H1 (cell line): ENCODE results near the gene LRRC46. TPM values are rescaled to one million over a fixed set of nuclear protein-coding genes. Genes with fewer than 3 reads are reported as not detected.

Experiments
- CTCF ChIA-PET: fragments of 300-600 bp; sonication (Branson Sonifier 250); formaldehyde crosslinking; loops from one replicate; lab custom pipeline; 2021; ENCODE audit not compliant: partially characterized antibody; lab: Charles Lee
- POLR2A ChIA-PET: fragments of 300-600 bp; sonication (Branson Sonifier 250); formaldehyde crosslinking; loops from one replicate; lab custom pipeline; 2021; ENCODE audit warnings: inconsistent platforms; ENCODE audit not compliant: partially characterized antibody; lab: Charles Lee
- DNase-seq, 2 experiments: peaks; one replicate each; pipeline versions ENCODE4 v3.0.0 to v3.0.0-alpha.2; 2010 to 2022; ENCODE audit warnings: low spot score in 2 of 2, low read depth in 1 of 2, mixed read lengths in 1 of 2
- FAIRE-seq: peaks from 2 replicates; lab custom pipeline; 2011; peaks lifted over from hg19 to GRCh38; lab: Jason Lieb, UNC
- H2AFZ ChIP-seq: 2 replicates; pipeline ENCODE4 v1.8.1; 2012; ENCODE audit warnings: low read length, inconsistent platforms
- H2AK5ac ChIP-seq: 2 replicates; pipeline ENCODE4 v1.6.1; 2013; ENCODE audit warnings: low read depth, low read length
- H2BK120ac ChIP-seq: replicated peaks from 2 replicates; pipeline ENCODE3; 2013; ENCODE audit warnings: low read depth, low read length, inconsistent platforms
- H2BK12ac ChIP-seq: 2 replicates; pipeline ENCODE4 v1.6.1; 2013; ENCODE audit warnings: low read depth, low read length
- H2BK15ac ChIP-seq: 2 replicates; pipeline ENCODE4 v1.6.1; 2013; ENCODE audit warnings: low read length
- H2BK20ac ChIP-seq: 2 replicates; pipeline ENCODE4 v1.6.1; 2013; ENCODE audit warnings: low read length
- H2BK5ac ChIP-seq: 2 replicates; pipeline ENCODE4 v1.6.1; 2013; ENCODE audit warnings: low read depth, low read length
- H3K14ac ChIP-seq: 2 replicates; pipeline ENCODE4 v1.6.1; 2013; ENCODE audit warnings: inconsistent platforms; ENCODE audit not compliant: insufficient read length
- H3K18ac ChIP-seq: 2 replicates; pipeline ENCODE4 v1.6.1; 2013; ENCODE audit warnings: low read length; ENCODE audit errors: extremely low read depth
- H3K23ac ChIP-seq: 2 replicates; pipeline ENCODE4 v1.6.1; 2013; ENCODE audit warnings: inconsistent platforms; ENCODE audit not compliant: insufficient read length
- H3K23me2 ChIP-seq: 2 replicates; pipeline ENCODE4 v1.6.1; 2013; ENCODE audit warnings: low read depth, low read length
- H3K27ac ChIP-seq: 2 replicates; pipeline ENCODE4 v1.6.1; 2011; ENCODE audit warnings: low read depth, low read length, inconsistent platforms
- H3K27me3 ChIP-seq, 4 experiments: replicated peaks in 1 of 4; 1 replicate in 1 of 4; 2 replicates in 3 of 4; pipeline versions ENCODE4 v1.6.1 to v1.8.1; 2011 to 2013; ENCODE audit warnings: low read length in 3 of 4, mild to moderate bottlenecking in 3 of 4, inconsistent platforms in 2 of 4, mixed read lengths in 2 of 4, moderate library complexity in 1 of 4; ENCODE audit not compliant: control insufficient read depth in 3 of 4, insufficient read depth in 3 of 4; ENCODE audit errors: extremely low read depth in 1 of 4
- H3K36me3 ChIP-seq, 4 experiments: 2 replicates each; pipeline versions ENCODE4 v1.6.1 to v1.8.1; 2011 to 2013; ENCODE audit warnings: mild to moderate bottlenecking in 4 of 4, low read length in 3 of 4, moderate library complexity in 2 of 4, control low read depth in 1 of 4, inconsistent platforms in 1 of 4; ENCODE audit not compliant: insufficient read depth in 4 of 4, control insufficient read depth in 2 of 4
- H3K4ac ChIP-seq: replicated peaks from 2 replicates; pipeline ENCODE3; 2013; ENCODE audit warnings: low read length, low read depth, mixed read lengths, inconsistent platforms; ENCODE audit not compliant: insufficient read length
- H3K4me1 ChIP-seq, 4 experiments: replicated peaks in 1 of 4; 1 replicate in 1 of 4; 2 replicates in 3 of 4; pipeline versions ENCODE4 v1.6.1 to v1.8.1; 2011 to 2013; ENCODE audit warnings: low read length in 3 of 4, inconsistent platforms in 2 of 4, mixed read lengths in 1 of 4; ENCODE audit not compliant: insufficient read depth in 4 of 4, control insufficient read depth in 3 of 4
- H3K4me2 ChIP-seq, 2 experiments: 2 replicates each; pipeline versions ENCODE4 v1.6.1 to v1.8.1; 2011 to 2013; ENCODE audit warnings: low read depth in 2 of 2, low read length in 2 of 2, control low read depth in 1 of 2, inconsistent platforms in 1 of 2, mild to moderate bottlenecking in 1 of 2; ENCODE audit not compliant: insufficient read depth in 1 of 2
- H3K4me3 ChIP-seq, 4 experiments: fragments of 200-600, 300-600 bp in 1 of 4; sonication (generic), shearing (Covaris generic), sonication (Bioruptor Twin) in 1 of 4; 2 replicates each; pipeline versions ENCODE4 v1.5.1 to v1.8.1; 2011 to 2016; ENCODE audit warnings: low read length in 4 of 4, low read depth in 3 of 4, control low read depth in 2 of 4, inconsistent platforms in 2 of 4, mild to moderate bottlenecking in 2 of 4, mixed read lengths in 1 of 4, moderate library complexity in 1 of 4; ENCODE audit not compliant: insufficient read depth in 2 of 4; ENCODE audit errors: extremely low read depth in 1 of 4
- H3K56ac ChIP-seq: replicated peaks from 2 replicates; pipeline ENCODE3; 2013; ENCODE audit warnings: low read depth, mild to moderate bottlenecking, mixed read lengths, low read length, inconsistent platforms; ENCODE audit not compliant: insufficient read length
- H3K79me1 ChIP-seq: 2 replicates; pipeline ENCODE4 v1.6.1; 2013; ENCODE audit warnings: low read depth, low read length, control low read depth
- H3K79me2 ChIP-seq, 2 experiments: 2 replicates each; pipeline versions ENCODE4 v1.6.1 to v1.8.1; 2012 to 2013; ENCODE audit warnings: low read length in 2 of 2, mild to moderate bottlenecking in 2 of 2, inconsistent platforms in 1 of 2; ENCODE audit not compliant: insufficient read depth in 2 of 2, control insufficient read depth in 1 of 2
- H3K9ac ChIP-seq, 4 experiments: replicated peaks in 1 of 4; 1 replicate in 1 of 4; 2 replicates in 3 of 4; pipeline versions ENCODE4 v1.6.1 to v1.8.1; 2011 to 2013; ENCODE audit warnings: low read depth in 3 of 4, low read length in 3 of 4, control low read depth in 2 of 4, mild to moderate bottlenecking in 2 of 4, moderate library complexity in 2 of 4, inconsistent platforms in 1 of 4; ENCODE audit errors: extremely low read depth in 1 of 4
- H3K9me3 ChIP-seq, 2 experiments: 2 replicates each; pipeline versions ENCODE4 v1.6.1 to v1.8.1; 2012 to 2013; ENCODE audit warnings: mild to moderate bottlenecking in 2 of 2, moderate library complexity in 2 of 2, control low read depth in 1 of 2, inconsistent platforms in 1 of 2, low read depth in 1 of 2, low read length in 1 of 2, mixed read lengths in 1 of 2; ENCODE audit not compliant: insufficient read depth in 2 of 2
- H4K20me1 ChIP-seq, 2 experiments: replicated peaks in 1 of 2; 2 replicates each; pipeline versions ENCODE3 to v1.8.1; 2011 to 2013; ENCODE audit warnings: inconsistent platforms in 2 of 2, low read length in 2 of 2, mild to moderate bottlenecking in 1 of 2; ENCODE audit not compliant: insufficient read depth in 2 of 2, control insufficient read depth in 1 of 2
- H4K5ac ChIP-seq: 2 replicates; pipeline ENCODE4 v1.6.1; 2013; ENCODE audit warnings: low read length, low read depth, mixed read lengths, inconsistent platforms; ENCODE audit not compliant: insufficient read length
- H4K8ac ChIP-seq: 2 replicates; pipeline ENCODE4 v1.8.0; 2013; ENCODE audit warnings: mild to moderate bottlenecking, moderate library complexity, low read length, inconsistent platforms; ENCODE audit not compliant: insufficient read depth; ENCODE audit errors: extremely low read depth
- H4K91ac ChIP-seq: replicated peaks from 2 replicates; pipeline ENCODE3; 2013; ENCODE audit warnings: low read length, mixed read lengths, inconsistent platforms; ENCODE audit not compliant: insufficient read length
- KDM4A ChIP-seq: IDR thresholded peaks from one replicate; pipeline ENCODE4 v1.7.1; 2012; ENCODE audit warnings: low read depth, mild to moderate bottlenecking, moderate library complexity, low read length, inconsistent platforms; ENCODE audit not compliant: severe bottlenecking
- WGBS, 2 experiments: shearing (Covaris generic) in 1 of 2; methylation state at CpG; one replicate each; pipeline versions ENCODE4 v1.1.6 to v1.1.7; 2013 to 2015; ENCODE audit warnings: low lambda C conversion rate in 2 of 2, mixed read lengths in 2 of 2, inconsistent platforms in 1 of 2, low coverage in 1 of 2, missing lambda C conversion rate in 1 of 2; ENCODE audit not compliant: insufficient replicate concordance in 2 of 2, insufficient coverage in 1 of 2, insufficient read length in 1 of 2; ENCODE audit errors: extremely low coverage in 1 of 2, missing lambda C conversion rate in 1 of 2; 5-methylcytosine and 5-hydroxymethylcytosine counted together
- polyA plus RNA-seq, 7 experiments: library from polyadenylated mRNA; depleted of rRNA in 3 of 7; stranded (reverse) in 5 of 7; unstranded in 2 of 7; fragments of >200 nt in 5 of 7; fragments of 200-250 nt in 2 of 7; gene quantifications; 1 replicate in 5 of 7; 2 replicates in 1 of 7; 4 replicates in 1 of 7; pipeline versions ENCODE4 v1.2.1 to v1.2.3, GENCODE V29; 2011 to 2013; ENCODE audit warnings: missing spikeins in 2 of 7, mixed read lengths in 2 of 7
- total RNA-seq: library from RNA; stranded (reverse); fragmentation: NEBNext Ultra II Directional; extraction: Animal tissue kit (Norgen Biotek cat#: 25700); gene quantifications from 2 replicates; pipeline ENCODE4 v1.2.1, GENCODE V29; 2021

The LRRC46 gene
- total and polyA plus RNA-seq, 2 of the 8 experiments (the other 6 are each of a cell fraction or from before 2014, with no cell fraction given), result 0.18 TPM; not detected in 1

- H3K79me1 ChIP-seq, result no peaks in the 10 kb centered on the region
- H3K4ac ChIP-seq, result no peak overlapping the region
- no peak overlapping the region for H3K18ac ChIP-seq
- H3K23me2 ChIP-seq, result peaks cover 2% of the 10 kb centered on the region; the same call in 1 of the 2 replicates
- ChIA-PET POLR2A (interaction anchor here (0.7 to 2.6 kb wide), 6 partner anchors 10 to 134 kb away, joined by 3 to 7 read pairs (median 4); partner anchors contain the start of gene CDK5RAP3), CTCF (interaction anchor here (0.6 to 33.0 kb wide), 5 partner anchors 20 to 118 kb away, joined by 3 to 1206 read pairs (median 3); partner anchors contain the start of genes SP2 and SP6)
- FAIRE-seq (no peak), DNase-seq (no peak)
- no peaks in the 10 kb centered on the region for H3K27me3 ChIP-seq
- no peak overlapping the region for H3K56ac ChIP-seq
- no peak overlapping the region for H4K5ac ChIP-seq
- H3K14ac ChIP-seq, result no peak overlapping the region
- H2BK12ac ChIP-seq, result no peak overlapping the region
- no peak overlapping the region for H3K27ac ChIP-seq
- peaks cover 0 to 13% (median 5%) of the 10 kb centered on the region in 4 experiments; a peak in 5 of 7 replicates for H3K4me1 ChIP-seq
- H2AK5ac ChIP-seq, result no peak overlapping the region
- no peak overlapping the region for H3K9ac ChIP-seq
- no peak overlapping the region for H3K4me3 ChIP-seq
- no peak overlapping the region for H4K91ac ChIP-seq
- no peaks in the 10 kb centered on the region for H3K9me3 ChIP-seq
- TF ChIP-seq KDM4A, result no peak
- H4K8ac ChIP-seq, result no peak overlapping the region; the same call in 1 of the 2 replicates
- H2BK5ac ChIP-seq, result no peak overlapping the region
- H2AFZ ChIP-seq, result no peak overlapping the region
- no peak overlapping the region for H2BK15ac ChIP-seq
- 86% methylated on average over 5 of the region's 6 CpGs; no CpG with 5 or more reads in 1 of the 2 experiments for WGBS, 2 experiments
- no peak overlapping the region for H3K23ac ChIP-seq
- H2BK120ac ChIP-seq, result no peak overlapping the region
- no peaks in the 10 kb centered on the region for H3K79me2 ChIP-seq
- H2BK20ac ChIP-seq, result no peak overlapping the region
- peaks cover 0 to 9% (median 1%) of the 10 kb centered on the region in 4 experiments; a peak in 4 of 8 replicates for H3K36me3 ChIP-seq
- no peak overlapping the region for H3K4me2 ChIP-seq
- peaks cover 0 to 2% of the 10 kb centered on the region in 2 experiments for H4K20me1 ChIP-seq
Observed at GRCh38 chr17:47836601-47837000, 5.1 kb downstream of the LRRC46 start.
